Measurements from ENCODE around the gene SH2D3C. TPM values are rescaled to one million over a fixed set of nuclear protein-coding genes. Genes with fewer than 3 reads are reported as not detected.
A peak's percentile ranks its signal among the peaks of the same experiment; 100 is the strongest.

SH2D3C gene
- total RNA-seq, 4 donors from 2014 or later = 4.7 to 8.1 (median 5.2) TPM

DNA sequence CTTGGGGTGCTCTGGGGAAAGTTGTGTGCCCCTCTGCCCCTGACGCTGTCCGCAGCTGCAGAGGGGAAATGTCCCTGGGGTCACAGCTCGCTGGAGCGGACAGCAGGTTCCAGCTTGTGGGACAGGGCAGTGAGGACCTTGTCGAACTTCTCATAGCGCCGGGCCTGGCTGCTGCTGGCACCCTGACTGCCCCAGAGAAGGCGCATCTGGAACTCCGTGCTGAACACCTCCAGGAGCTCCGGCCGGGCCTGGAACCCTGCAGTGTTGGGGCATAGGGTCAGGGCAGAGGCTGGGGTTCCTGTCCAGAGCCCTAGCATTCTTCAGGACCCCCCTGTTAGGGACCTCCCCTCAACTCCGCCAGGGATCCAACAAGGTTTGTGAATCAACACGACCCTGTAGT lies 39.8 kb downstream of the SH2D3C start:
- in situ Hi-C loops (cut with MboI; ENCODE audit: low sequenced_read_pairs in 4 of 4) = loop anchor here (5.0 to 10.0 kb wide), 7 partner anchors 44 to 234 kb away; partner anchors contain the start of gene CDK9 (in 1 of the 4)
- no peak for DNase-seq
- no peak overlapping the region for H3K27ac ChIP-seq

DNA sequence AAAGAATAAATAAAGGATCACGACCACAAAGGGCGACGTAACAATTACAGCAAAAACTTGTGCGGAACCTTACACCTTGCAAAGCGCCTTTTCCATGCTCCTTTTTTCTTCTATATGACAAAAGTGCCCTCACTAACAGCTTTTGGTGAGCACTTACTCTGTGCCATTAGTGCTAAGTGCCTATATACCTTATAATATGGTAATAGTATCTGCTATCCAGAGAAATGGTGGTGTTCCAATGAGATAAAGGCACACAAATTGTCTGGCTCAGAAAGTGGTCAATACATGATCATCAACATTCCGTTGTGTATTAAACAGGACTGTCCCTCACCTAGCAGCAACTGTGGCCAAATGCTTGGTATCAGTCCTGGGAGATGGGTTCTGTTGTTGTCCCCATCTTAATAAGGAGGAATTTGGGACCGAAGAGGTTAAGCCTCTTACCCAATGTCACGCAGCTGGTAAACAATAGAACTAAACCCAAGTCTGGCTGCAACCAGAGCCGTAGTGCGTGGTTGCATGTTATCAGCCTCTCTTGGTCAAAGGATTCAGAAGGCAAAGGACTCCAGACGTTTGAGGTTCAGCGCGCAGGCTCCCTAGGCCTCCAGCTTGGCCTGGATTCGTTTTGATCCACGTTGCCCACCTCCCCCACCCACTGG lies 42.8 kb downstream of the SH2D3C start:
- TF ChIP-seq, protein P1, sequence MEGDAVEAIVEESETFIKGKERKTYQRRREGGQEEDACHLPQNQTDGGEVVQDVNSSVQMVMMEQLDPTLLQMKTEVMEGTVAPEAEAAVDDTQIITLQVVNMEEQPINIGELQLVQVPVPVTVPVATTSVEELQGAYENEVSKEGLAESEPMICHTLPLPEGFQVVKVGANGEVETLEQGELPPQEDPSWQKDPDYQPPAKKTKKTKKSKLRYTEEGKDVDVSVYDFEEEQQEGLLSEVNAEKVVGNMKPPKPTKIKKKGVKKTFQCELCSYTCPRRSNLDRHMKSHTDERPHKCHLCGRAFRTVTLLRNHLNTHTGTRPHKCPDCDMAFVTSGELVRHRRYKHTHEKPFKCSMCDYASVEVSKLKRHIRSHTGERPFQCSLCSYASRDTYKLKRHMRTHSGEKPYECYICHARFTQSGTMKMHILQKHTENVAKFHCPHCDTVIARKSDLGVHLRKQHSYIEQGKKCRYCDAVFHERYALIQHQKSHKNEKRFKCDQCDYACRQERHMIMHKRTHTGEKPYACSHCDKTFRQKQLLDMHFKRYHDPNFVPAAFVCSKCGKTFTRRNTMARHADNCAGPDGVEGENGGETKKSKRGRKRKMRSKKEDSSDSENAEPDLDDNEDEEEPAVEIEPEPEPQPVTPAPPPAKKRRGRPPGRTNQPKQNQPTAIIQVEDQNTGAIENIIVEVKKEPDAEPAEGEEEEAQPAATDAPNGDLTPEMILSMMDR (IDR thresholded peaks at IDR 0.05 in 4 of 5, conservative IDR thresholded peaks at IDR 0.05 in 1 of 5) = no peak
- TF ChIP-seq POLR2A (IDR thresholded peaks at IDR 0.05) = no peak
- peak overlapping the region; percentile 35 to 93 (median 62) for H3K27ac ChIP-seq
- H3K9me3 ChIP-seq = no peaks in the 10 kb centered on the region
- intact Hi-C loops (cut with DNase I; ENCODE audit: low total_unique reads) = loop anchor here (1.0 to 2.0 kb wide), 6 partner anchors 36 to 186 kb away; partner anchors contain the start of genes ST6GALNAC4 and STXBP1
- H3K27me3 ChIP-seq = no peaks in the 10 kb centered on the region
- H3K36me3 ChIP-seq = peaks cover 0 to 18% of the 10 kb centered on the region in 2 donors
- H3K4me3 ChIP-seq = peak overlapping the region in 1 of 4 donors; percentile 69
- peaks cover 20 to 28% of the 10 kb centered on the region in 2 donors for H3K4me1 ChIP-seq
- DNase-seq (no peak), ATAC-seq (no peak)
- in situ Hi-C loops (cut with MboI; ENCODE audit: low sequenced_read_pairs in 4 of 4) = loop anchor here (5.0 to 10.0 kb wide), 7 partner anchors 47 to 231 kb away; partner anchors contain the start of gene CDK9 (in 1 of the 4)

More for the DNA sequence above, 39.8 kb downstream of the SH2D3C start:
- H3K4me3 ChIP-seq = no peak overlapping the region
- TF ChIP-seq, protein P1 (IDR thresholded peaks at IDR 0.05 in 4 of 5, conservative IDR thresholded peaks at IDR 0.05 in 1 of 5) = no peak
- TF ChIP-seq POLR2A (IDR thresholded peaks at IDR 0.05) = no peak
- intact Hi-C loops (cut with DNase I; ENCODE audit: low total_unique reads) = loop anchor here (1.0 kb wide), 1 partner anchor 181 kb away; no protein-coding TSS in a partner anchor
- H3K4me1 ChIP-seq = peaks cover 25 to 37% of the 10 kb centered on the region in 2 donors
- no peak for ATAC-seq
- H3K27me3 ChIP-seq = no peaks in the 10 kb centered on the region
- no peaks in the 10 kb centered on the region for H3K9me3 ChIP-seq
- H3K36me3 ChIP-seq = no peaks in the 10 kb centered on the region

DNA sequence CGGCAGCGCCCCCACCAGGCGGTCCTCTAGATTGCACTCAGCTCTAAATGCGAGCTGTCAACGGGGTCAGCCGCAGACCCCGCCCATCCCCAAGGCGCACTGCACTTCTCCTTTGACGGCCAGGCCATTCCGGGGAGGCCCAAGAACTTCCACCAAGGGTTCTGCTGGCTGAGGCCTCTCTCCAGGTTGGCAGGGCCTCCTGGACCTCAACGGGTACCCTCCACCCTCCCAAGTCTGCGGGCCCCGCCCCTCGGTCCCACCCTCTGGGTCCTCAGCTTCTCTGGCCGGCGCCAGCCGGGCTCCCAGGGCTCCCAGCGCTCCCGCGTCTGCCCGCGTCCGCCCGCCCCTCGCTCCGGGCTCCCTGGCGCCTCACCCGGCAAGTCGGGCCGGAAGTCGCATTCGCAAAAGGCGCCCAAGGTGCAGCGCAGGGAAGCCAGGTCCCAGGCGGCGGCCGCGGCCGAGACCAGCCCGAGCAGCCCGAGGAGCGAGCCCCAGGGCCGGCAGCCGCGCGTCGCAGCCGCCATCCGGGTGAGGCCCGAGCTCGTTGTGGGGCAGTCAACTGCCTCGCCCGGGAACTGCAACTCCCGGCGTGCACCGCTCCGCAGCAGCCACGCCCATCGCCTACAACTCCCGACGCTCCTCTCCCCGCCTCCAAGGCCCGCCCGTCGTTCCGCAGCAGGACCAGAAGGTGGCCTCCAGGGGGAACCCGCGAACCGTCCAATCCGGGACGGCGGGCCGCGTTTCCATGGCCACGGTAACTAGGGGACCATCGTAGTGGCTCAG lies 43.5 kb downstream of the SH2D3C start, which contains the start of gene TOR2A:
Gene TOR2A (minus strand): TSS at position 548 of the 783 bp plus-strand sequence. CDS start 24 bp downstream, at position 524.
- peaks cover 14 to 23% of the 10 kb centered on the region in 2 donors for H3K4me1 ChIP-seq
- peak; percentile 91 to 93 for ATAC-seq
- peaks cover 0 to 18% of the 10 kb centered on the region in 2 donors for H3K36me3 ChIP-seq
- TF ChIP-seq, protein P1 (IDR thresholded peaks at IDR 0.05 in 4 of 5, conservative IDR thresholded peaks at IDR 0.05 in 1 of 5) = peak; percentile 95 to 99 (median 98)
- TF ChIP-seq POLR2A (IDR thresholded peaks at IDR 0.05) = peak; percentile 91 to 92
- H3K9me3 ChIP-seq = no peaks in the 10 kb centered on the region
- H3K27me3 ChIP-seq = no peaks in the 10 kb centered on the region
- peak within 1 kb of the TSS; percentile 86 to 98 (median 91) for H3K27ac ChIP-seq
- peak within 1 kb of the TSS; percentile 55 to 85 (median 70) for H3K4me3 ChIP-seq
- in situ Hi-C loops (cut with MboI; ENCODE audit: low sequenced_read_pairs in 4 of 4) (loop anchor here (5.0 to 10.0 kb wide), 8 partner anchors 47 to 230 kb away; partner anchors contain the start of gene CDK9 (in 1 of the 4)), intact Hi-C loops (cut with DNase I; ENCODE audit: low total_unique reads) (loop anchor here (1.0 to 2.0 kb wide), 9 partner anchors 19 to 231 kb away; partner anchors contain the start of genes ST6GALNAC4, STXBP1 and TTC16)
- peak; percentile 95 to 96 for DNase-seq

DNA sequence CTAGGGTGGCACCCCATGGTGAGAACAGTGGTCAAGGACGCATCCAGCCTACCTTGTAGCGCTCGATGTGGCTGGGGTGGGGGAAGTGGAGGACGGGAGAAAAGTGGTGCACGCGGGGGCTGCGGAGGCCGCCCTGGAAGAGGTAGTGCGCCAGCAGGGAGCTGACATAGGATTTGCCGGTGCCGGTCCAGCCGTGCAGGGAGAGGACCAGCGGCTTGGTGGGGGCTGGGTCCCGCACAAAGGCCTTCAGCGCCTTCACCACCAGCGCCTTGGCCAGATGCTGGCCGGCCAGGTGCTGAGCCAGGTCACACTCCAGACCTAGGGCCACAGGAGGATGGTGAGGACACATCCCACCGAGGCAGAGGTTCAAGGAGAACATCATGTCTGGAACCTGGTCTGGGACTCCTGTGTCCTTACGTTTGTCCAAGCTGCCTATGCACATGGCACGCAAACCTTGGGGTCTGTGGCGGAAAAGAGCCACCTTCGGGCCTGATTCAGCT lies 44.2 kb downstream of the SH2D3C start:
- TF ChIP-seq, protein P1 (IDR thresholded peaks at IDR 0.05 in 4 of 5, conservative IDR thresholded peaks at IDR 0.05 in 1 of 5) = no peak
- no peak for TF ChIP-seq POLR2A (IDR thresholded peaks at IDR 0.05)
- intact Hi-C loops (cut with DNase I; ENCODE audit: low total_unique reads) (loop anchor here (1.0 to 2.0 kb wide), 4 partner anchors 18 to 230 kb away; partner anchors contain the start of gene TTC16), in situ Hi-C loops (cut with MboI; ENCODE audit: low sequenced_read_pairs in 4 of 4) (loop anchor here (5.0 to 10.0 kb wide), 6 partner anchors 51 to 229 kb away; partner anchors contain the start of gene CDK9 (in 1 of the 4))
- no peaks in the 10 kb centered on the region for H3K9me3 ChIP-seq
- no peak for ATAC-seq
- H3K27ac ChIP-seq = peak overlapping the region; percentile 86 to 98 (median 91)
- H3K4me1 ChIP-seq = peaks cover 14 to 18% of the 10 kb centered on the region in 2 donors
- H3K4me3 ChIP-seq = peak overlapping the region; percentile 55 to 85 (median 70)
- peaks cover 0 to 18% of the 10 kb centered on the region in 2 donors for H3K36me3 ChIP-seq
- DNase-seq = no peak
- H3K27me3 ChIP-seq = no peaks in the 10 kb centered on the region

Measured in gastrocnemius medialis (tissue), 4 donors.